NCI-H1417 treated with DMSO at 0.1 percent for 48 hours (cell line): ENCODE measurements around the gene PIGM.

Experiments used
- DNase-seq: peaks from one replicate; lab custom pipeline; 2025; lab: John Stamatoyannopoulos, UW

The PIGM gene

DNA sequence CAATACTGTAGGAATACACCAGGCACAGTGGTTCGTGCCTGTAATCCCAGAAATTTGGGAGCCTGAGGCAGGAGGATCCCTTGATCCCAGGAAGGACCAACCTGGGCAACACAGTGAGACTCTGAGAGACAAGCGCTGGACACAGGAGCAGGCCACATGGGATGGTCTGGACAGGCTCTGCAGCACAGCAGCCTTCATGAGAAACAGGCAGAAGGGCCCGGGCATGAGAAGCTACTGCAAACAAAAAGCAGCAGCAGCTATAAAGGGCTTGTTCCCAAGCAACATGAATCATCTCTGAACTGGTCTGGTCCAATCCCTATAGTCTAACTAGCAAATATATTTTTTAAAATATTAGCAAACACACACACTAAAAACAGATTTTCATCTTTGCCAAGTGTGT lies 42.2 kb downstream of the PIGM start:
- DNase-seq: no peak

DNA sequence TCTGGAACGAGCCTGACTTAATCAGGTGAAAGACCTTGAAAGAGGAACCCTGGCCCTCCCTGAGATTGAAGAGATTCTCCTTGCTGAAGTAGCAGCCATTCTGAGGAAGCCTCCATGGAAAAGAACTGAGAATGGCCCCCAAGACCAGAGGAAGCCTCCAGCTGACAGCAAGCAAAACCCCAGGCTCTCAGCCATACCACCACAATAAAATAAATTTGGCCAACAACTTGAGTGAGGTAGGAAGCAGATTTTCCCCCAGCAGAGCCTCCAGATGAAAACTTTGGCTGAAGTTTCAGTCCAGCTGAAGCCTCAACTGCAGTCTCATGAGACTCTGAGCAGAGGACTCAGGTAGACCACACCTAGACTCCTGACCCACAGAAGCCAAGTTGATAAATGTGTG lies 43.8 kb downstream of the PIGM start:
- DNase-seq: no peak

DNA sequence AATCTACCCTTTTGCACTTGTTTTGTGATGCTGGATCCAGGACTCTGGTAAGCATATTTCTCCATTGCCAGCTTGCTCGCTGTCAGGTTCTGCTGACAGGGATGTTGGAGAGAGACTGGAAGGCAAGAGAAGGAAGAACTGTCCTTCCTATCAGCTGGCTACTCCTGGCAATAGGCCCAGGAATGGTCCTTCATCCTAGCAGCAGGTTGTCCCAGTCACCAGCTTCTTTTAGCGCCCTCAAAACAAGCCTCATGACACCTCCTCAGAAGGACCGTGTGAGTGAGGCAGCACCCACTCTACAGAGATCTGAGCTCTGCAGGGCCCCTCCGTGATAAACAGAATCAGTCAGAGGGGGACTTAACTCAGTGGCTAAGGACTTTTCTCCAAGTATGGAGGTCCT lies 44.6 kb downstream of the PIGM start:
- DNase-seq: no peak

GRCh38 chr1:159986531-159986930 lies 45.3 kb downstream of the PIGM start:
- no peak for DNase-seq

DNA sequence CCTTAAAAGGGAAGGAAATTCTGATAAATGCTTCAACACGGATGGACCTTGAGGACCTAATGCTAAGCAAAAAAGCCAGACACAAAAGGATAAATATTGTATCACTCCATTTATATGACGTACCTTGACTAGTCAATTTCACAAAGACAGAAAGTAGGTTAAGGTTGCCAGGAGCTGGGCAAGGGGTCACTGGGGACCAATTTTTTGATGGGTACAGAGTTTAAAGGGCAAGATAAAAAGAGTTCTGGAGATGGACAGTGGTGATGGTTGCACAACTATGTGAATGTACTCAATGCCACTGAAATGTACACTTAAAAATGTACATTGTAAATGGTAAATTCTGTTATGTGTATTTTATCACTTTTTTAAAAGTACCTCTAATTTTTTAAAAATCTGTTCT lies 45.7 kb downstream of the PIGM start:
- DNase-seq: no peak

DNA sequence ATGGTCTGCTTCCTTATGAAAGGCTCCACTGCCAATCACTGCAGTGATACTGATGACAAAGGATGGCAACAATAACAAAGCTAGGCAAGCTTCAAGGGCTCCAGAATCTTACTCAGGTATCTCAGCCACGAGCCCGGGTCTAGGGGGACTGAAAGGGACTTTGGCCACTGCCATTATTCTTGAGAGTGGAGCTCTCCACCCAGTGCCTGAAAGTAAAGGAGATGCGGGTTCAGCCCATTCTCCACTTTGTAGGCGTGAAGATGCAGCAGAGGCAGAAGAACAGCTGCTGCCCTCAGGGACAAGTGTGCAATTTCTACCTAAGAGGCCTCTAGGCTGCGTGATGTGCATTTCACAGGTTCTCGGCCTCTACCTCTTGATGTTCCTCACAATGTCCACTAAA lies 46.3 kb downstream of the PIGM start:
- DNase-seq: no peak

DNA sequence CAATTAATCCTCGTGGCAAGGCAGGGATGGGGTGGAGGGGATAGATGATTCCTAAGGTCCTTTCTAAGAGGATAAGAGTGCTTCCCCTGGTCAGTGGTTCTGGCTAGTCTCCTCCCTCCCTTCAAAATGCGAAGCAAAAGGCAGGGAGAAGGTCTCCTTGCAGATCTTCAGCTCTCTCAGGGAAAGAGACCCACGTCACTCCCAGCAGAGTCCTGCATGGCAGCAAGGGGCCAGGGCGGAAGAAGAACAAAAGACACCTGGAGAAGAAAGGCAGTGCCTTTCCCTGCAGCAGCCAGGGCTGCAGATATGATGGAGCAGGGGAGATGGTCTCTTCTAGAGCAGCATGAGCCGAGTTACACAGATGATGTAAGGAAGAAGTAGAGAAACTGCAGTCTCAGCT lies 48.1 kb downstream of the PIGM start:
- no peak for DNase-seq

- no peak for DNase-seq
These were observed 49.5 kb downstream of the PIGM start for GRCh38 chr1:159982280-159982679.

DNA sequence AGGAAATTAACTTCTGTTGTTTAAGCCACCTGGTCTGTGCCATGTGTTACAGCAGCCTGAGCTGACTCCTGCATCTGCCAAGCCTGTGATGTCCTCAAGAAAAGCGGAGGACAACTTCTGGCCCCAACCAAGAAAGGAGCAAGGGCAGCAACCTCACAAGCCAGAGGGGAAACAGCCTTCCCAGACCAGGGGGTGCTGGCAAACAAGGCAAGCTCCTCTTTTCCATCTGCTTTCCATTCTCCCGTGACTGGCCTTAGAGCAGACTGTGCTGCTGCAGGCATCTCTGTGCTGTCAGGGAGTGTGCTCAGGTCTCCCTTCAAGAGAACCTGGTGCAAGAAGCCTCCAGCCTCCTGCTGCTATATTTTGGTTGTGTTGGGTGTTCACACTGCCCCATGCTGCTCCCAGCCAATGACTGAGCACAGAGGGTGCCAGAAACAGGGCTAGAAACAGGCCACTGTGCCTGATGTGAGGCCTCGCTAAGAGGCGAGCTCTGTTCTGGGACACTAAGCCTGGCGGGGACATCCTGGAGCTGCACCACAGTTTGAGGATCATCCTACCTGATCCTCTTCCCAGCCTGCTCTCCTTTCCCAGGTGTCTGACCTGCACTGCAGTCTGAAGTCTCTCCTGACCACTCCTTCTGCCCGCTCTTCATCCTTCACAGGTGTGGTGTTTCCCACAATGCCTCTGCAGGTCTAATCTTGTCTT lies 50.3 kb downstream of the PIGM start:
- DNase-seq: no peak

DNA sequence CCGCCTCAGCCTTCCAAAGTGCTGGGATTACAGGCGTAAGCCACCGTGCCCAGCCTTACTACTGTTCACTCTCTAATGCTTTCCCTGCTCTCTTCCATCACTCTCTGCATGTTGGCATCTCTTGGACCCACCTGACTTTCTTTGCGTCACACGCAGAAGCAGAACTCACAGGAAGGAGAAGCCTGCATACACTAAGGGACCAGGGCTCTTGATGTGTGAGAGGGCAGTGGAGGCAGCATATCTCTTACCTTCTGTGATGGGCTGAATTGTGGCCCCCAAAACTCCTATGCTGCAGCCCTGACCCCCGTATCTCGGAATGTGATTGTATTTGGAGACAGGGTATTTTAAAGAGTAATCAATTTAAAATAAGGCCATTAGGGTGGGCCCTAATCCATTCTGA lies 51.0 kb downstream of the PIGM start:
- no peak for DNase-seq

DNA sequence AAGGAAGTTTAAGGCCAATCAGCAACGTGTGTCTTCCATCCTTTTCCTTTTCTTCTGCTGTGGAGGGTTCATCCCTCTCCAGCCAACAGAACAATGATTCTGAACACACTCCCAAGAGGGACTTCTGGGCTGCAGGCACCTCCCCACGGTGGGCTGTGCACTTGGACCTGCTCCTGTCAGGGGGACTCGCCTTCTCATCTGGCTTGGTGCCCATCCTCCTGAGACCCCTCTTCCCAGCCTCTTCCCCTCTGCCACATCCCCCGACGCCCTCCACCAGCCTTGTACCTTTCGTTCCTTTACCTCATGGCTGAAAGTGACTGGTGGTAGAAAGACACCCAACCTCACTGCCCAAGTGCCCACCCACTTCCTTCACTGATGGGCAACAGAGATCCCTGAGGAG lies 51.7 kb downstream of the PIGM start:
- no peak for DNase-seq

GRCh38 chr1:159979257-159979656 lies 52.5 kb downstream of the PIGM start:
- DNase-seq: no peak

GRCh38 chr1:159978107-159978398 lies 53.7 kb downstream of the PIGM start:
- no peak for DNase-seq

GRCh38 chr1:159977364-159978106 lies 54.3 kb downstream of the PIGM start:
- DNase-seq: no peak
